Testis (tissue), 2 donors: Measurements from ENCODE around the gene APOC3.

Source experiments
- CTCF ChIP-seq, 3 experiments: fragments of 450-650 bp in 2 of 3; fragments of 200-600 bp in 1 of 3; sonication (generic) in 1 of 3; IDR thresholded peaks; one replicate each; pipeline ENCODE4 v1.5.1; 2016 to 2019; ENCODE audit warnings: antibody characterized with exemption in 3 of 3, mild to moderate bottlenecking in 2 of 3, moderate library complexity in 1 of 3
- POLR2A ChIP-seq: fragments of 450-650 bp; IDR thresholded peaks from one replicate; pipeline ENCODE4 v1.6.1; 2017; ENCODE audit warnings: antibody characterized with exemption, mild to moderate bottlenecking, moderate library complexity

- TF ChIP-seq CTCF (IDR thresholded peaks at IDR 0.05) (no peak), POLR2A (no peak)
These were observed 37.9 kb upstream of the APOC3 start, which contains the start of gene APOA5 for GRCh38 chr11:116791813-116792143.
